ENCODE results near the gene UPF3B.
"Not testable (repeated sequence)": the region's sequence is repeated elsewhere in the genome, so short reads cannot be mapped to it uniquely, and the experiment has no call there.

UPF3B gene

DNA sequence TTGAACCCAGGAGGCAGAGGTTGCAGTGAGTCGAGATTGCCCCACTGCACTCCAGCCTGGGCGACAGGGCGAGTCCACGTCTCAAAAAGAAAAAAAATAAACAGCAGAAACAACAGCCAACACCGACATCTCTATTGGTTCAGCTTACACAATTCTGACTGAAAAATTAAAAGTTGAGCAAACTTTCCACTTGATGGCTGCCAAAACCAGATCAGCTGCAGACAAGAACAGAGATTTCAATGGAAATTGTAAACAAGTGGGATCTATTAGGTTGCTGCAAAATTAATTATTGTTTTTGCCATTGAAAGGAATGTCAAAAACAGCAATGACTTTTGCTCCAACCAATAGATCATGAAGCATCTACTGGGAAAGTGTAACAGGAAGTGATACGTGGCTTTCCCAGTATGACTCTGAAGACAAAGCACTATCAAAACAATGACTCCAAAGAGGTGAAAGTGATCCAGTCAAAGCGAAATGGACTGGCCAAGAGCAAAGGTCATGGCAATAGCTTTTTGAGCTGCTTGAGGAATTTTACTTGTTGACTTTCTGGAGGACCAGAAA is 26.3 kb downstream of the UPF3B start:
- DNase-seq (ENCODE audit: low read depth in 3 of 3, low spot score in 1 of 3) = no peak

DNA sequence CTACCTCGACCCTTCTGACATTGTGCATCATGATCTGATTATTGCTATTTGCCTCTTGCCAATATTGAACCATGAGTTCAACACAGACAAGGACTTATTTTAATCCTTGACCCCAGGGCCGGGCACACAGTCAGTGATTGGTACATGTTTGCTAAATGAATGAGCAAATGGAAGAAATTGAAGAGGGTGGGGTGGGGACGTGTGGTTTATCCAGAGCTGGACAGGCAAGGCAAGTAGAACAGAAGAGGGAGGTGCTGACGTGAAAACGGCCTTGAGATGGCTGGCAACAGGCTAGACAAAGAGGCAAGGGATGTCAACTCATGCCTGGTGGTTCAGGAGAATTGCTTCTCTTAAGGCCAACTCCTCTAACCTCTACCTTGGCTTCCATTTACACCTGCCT is 28.5 kb downstream of the UPF3B start:
- not testable (repeated sequence) for DNase-seq (ENCODE audit: low read depth in 3 of 3, low spot score in 1 of 3)

DNA sequence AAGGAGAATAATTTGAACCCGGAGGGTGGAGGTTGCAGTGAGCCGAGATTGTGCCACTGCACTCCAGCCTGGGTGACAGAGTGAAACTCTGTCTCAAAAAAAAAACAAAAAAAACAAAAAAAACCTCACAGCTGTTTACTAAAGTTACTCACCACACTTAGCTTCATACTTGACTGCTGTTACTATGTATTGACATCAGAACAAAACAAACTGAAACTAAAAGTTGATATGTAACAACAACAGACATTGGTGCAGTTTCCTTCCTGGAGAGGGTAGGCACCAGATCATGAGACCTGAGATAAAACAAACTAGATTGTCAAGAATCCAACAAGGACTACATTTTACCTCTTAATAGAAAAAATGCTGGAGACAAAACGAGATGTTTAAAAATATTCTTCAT is 31.1 kb downstream of the UPF3B start:
- not testable (repeated sequence) for DNase-seq (ENCODE audit: low read depth in 3 of 3, low spot score in 1 of 3)

DNA sequence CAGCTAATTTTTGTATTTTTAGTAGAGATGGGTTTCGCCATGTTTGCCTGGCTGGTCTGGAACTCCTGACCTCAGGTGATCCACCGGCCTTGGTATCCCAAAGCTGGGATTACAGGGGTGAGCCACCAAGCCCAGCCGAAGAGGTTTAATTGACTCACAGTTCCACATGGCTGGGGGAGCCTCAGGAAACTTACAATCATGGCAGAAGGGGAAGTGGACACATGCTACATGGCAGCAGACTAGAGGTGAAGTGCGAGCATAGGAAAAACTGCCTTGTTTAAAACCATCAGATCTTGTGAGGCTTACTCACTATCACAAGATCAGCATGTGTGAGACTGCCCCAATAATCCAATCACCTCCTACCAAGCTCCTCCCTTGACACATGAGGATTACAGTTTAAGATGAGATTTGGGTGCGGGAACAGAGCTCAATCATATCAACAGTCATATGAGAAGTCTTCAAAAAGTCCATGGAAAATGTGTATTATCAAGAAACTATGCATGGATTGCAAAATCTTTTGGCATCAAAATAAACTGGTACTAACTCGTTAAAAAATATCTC is 35.6 kb downstream of the UPF3B start:
- no peak for DNase-seq (ENCODE audit: low read depth in 3 of 3, low spot score in 1 of 3)

DNA sequence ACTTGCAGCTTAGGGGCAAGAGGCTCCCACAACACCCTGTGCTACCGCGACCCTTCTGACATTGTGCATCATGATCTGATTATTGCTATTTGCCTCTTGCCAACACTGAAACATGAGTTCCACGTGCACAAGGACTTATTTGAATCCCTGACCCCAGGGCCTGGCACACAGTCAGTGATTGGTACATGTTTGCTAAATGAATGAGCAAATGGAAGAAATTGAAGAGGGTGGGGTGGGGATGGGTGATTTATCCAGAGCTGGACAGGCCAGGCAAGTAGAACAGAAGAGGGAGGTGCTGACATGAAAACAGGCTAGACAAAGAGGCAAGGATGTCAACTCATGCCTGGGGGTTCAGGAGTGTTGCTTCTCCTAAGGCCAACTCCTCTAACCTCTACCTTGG is 36.5 kb downstream of the UPF3B start:
- no peak for DNase-seq (ENCODE audit: low read depth in 3 of 3, low spot score in 1 of 3)

DNA sequence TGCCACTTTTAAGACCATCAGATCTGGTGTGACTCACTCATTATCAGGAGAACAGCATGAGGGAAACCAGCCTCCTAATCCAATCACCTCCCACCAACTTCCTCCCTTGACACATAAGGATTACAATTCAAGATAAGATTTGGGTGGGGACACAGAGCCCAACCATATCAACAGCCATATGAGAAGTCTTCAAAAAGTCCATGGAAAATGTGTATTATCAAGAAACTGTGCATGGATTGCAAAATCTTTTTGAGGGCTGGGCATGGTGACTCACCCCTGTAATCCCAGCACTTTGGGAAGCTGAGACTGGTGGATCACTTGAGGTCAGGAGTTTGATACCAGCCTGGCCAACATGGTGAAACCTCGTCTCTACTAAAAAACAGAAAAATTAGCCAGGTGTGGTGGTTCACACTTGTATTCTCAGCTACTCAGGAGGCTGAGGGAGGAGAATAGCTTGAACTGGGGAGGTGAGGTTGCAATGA is 43.5 kb downstream of the UPF3B start:
- no peak for DNase-seq (ENCODE audit: low read depth in 3 of 3, low spot score in 1 of 3)

DNA sequence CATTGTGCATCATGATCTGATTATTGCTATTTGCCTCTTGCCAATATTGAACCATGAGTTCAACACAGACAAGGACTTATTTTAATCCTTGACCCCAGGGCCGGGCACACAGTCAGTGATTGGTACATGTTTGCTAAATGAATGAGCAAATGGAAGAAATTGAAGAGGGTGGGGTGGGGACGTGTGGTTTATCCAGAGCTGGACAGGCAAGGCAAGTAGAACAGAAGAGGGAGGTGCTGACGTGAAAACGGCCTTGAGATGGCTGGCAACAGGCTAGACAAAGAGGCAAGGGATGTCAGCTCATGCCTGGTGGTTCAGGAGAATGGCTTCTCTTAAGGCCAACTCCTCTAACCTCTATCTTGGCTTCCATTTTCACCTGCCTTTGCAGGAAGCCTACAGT is 44.3 kb downstream of the UPF3B start:
- not testable (repeated sequence) for DNase-seq (ENCODE audit: low read depth in 3 of 3, low spot score in 1 of 3)

DNA sequence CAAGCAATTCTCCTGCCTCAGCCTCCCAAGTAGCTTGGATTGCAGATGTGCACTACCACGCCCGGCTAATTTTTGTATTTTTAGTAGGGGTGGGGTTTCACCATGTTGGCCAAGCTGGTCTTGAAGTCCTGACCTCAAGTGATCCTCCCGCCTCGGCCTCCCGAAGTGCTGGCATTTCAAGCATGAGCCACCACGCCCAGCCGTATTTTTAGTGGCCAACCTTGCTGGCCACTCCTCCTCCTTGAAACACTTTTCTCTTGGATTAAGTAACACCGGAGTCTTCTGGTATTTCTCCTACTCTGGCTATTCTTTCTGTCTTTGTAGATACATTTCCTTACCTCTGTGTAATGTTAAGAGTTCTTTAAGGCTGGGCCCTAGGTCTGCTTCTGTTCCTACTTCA is 50.2 kb downstream of the UPF3B start:
- no peak for DNase-seq (ENCODE audit: low read depth in 3 of 3, low spot score in 1 of 3)

DNA sequence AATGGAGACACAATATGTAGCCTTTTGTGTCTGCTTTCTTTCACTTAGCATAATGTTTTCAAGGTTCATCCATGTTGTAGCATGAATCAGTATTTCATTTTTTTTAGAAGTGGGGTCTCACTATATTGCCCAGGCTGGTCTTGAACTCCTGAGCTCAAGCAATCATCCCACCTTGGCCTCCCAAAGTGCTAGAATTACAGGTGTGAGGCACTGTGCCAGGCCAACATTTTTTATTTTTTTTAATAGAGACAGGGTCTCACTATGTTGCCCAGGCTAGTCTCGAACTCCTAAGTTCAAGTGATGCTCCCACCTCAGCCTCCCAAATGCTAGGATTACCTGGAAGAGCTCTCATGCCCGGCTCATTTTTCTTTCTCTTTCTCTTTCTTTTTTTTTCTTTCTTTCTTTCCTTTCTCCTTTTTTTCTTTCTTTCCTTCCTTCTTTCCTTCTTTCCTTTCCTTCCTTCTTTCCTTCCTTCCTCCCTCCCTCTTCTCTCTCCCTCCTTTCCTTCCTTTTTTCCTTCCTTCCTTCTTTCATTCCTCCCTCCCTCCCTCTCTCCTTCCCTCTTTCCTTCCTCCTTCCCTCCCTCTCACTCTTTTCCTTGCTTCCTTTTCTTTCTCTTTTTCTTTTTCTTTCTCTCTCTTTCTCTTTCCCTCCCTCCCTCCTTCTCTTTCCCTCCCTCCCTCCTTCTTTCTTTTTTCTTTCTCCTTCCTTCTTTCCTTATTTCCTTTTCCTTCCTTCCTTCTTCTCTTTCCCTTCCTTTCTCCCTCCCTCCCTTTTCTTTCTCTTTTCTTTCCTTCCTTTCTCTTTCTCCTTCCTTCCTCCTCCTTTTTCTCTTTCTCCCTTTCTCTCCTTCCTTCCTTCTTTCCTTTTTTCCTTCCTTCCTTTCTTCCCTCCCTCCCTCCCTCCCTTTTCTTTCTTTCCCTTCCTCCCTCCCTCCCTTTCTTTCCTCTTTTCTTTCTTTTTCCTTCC is 51.2 kb downstream of the UPF3B start:
- DNase-seq (ENCODE audit: low read depth in 3 of 3, low spot score in 1 of 3) = no peak

DNA sequence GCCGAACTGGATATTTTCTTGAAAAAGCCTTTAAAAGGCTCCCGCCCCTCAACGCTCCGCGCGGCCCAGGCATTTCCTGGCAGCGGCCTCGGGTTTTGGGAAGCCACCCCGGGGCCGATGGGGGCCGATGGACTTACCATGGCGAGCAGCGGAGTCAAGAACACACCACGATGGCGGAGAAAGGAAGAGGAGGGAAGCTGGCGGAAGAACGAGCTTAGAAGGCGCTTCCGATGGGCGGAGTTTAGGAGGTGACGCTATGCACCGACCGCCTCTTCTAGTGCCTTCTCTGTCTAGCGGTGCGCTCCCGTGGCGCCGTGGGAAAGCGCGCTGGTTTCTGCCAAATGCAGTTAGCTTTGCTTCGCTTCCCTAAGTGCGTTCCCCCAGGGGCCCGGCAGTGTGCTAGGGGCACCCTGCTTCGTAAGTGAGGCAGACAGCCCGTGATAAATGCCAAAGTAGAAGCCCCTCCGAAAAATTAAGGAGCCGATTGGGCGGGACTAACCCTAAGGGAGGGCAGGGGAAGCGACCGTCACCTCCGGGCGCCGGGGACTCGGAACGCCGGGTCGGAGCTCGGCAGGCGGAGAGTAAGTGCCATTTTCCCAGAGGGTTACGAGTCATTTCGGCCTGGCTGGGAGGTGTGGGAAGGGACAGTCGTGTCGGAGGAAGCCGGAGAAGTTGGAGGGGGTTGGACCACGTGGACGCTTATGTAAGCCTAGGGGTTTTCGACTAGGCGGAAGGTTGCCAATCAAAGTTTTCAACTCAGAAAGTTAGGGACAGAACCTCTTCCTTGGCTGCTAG is 61.1 kb downstream of the UPF3B start, which contains the start of gene RPL39:
RPL39 (minus strand) TSS at position 194 of the 795 bp plus-strand sequence; CDS start at position 140, 54 bp downstream.
- DNase-seq (ENCODE audit: low read depth in 3 of 3, low spot score in 1 of 3) = peak; percentile 38 to 54 (median 45)

DNA sequence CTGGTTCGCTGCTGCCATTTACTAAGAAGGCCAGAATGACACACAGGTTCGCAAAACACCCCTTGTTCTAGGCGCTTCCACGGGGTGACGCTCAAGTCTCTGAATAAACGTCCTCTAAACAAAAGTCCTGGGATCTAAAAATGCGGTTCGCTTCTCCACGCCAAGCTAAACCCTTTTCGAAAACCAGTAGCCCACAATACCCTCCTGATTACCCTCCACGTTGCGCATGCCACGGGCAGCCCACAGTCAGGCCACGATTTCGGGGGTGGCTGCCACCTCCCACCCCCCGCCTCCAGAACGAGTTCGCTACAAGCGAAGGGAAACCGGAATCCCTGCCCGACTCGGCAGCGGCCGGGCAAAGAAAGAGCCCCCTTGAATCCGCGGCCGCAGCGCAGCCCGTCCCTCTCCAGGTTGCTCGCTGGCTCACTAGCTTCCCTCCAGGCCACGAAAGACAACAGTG is 61.8 kb downstream of the UPF3B start:
- peak in 1 of 3 donors; percentile 23 for DNase-seq (ENCODE audit: low read depth in 3 of 3, low spot score in 1 of 3)

DNA sequence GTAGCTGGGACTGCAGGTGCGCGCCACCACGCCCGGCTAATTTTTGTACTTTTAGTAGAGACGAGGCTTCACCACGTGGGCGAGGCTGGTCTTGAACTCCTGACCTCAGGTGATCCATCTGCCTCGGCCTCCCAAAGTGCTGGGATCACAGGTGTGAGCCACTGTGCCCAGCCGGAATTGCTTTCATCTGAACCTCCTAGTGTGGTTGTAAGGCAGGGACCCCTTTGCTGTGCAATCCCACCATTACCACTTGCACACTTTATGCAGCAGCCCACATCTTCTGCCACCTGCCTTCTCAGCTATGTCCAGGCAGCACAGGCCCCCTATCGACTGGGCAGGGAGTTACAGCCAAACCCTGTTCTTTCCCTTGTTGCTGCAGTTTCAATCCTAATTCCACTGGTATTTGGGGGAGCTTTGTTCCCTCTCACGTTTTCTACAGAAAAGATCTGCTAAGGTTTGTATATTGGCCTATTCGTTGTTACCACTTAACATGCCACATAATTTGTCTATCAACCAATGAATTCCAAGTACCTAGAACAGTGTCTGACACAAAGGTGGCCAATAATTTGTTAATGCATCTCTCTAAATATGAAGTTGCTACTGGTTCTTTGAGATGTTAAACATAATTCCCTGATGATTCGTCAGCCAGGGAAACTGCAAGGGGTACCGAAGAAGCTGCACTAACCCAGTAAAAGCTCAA is 67.9 kb downstream of the UPF3B start:
- DNase-seq (ENCODE audit: low read depth in 3 of 3, low spot score in 1 of 3) = peak in 1 of 3 donors; percentile 17

Data from stimulated activated CD4-positive, alpha-beta T cell treated with anti-CD3 and anti-CD28 coated beads, TNF-alpha, amount 100 ng/mL, for 1 hour (primary cell).